AG20443 (cell line): Measurements from ENCODE around the gene FXYD7.
A peak's percentile ranks its signal among the peaks of the same experiment; 100 is the strongest.
"Not testable (repeated sequence)": the region's sequence is repeated elsewhere in the genome, so short reads cannot be mapped to it uniquely, and the experiment has no call there.

Experiments
- DNase-seq: peaks from one replicate; pipeline ENCODE4 v3.0.0; 2012; ENCODE audit warnings: low spot score, mixed read lengths

The FXYD7 gene

GRCh38 chr19:35165200-35166058, 22.4 kb downstream of the FXYD7 start:
- DNase-seq: no peak

GRCh38 chr19:35166100-35167063, 23.3 kb downstream of the FXYD7 start:
- DNase-seq: no peak

- DNase-seq: no peak
Observed at GRCh38 chr19:35167251-35168119, 24.4 kb downstream of the FXYD7 start.

DNA sequence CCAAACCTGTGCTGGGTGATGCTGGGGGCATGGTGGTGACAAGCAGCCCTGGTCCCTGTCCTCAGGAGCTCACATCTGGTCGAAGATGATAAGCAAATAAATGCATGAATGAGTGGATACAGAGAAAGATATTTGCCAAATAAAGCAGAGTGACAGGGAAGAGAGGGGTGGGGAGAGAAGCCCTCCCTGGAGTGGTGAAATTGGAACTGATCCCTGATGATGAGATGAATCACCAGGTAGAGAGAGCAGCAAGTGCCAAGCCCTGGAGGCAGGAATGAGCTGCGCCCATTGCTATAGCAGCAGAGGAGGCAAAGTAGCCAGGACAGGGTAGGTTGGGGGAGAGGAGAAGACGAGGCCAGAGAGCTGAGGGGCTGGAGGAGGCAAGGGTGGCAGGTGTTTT, 25.1 kb downstream of the FXYD7 start:
- peak; percentile 31 for DNase-seq

GRCh38 chr19:35169221-35169995, 26.4 kb downstream of the FXYD7 start:
- no peak for DNase-seq

- DNase-seq: no peak
Observed at GRCh38 chr19:35170359-35171061, 27.5 kb downstream of the FXYD7 start.

GRCh38 chr19:35171730-35172129, 28.7 kb downstream of the FXYD7 start:
- DNase-seq: no peak

GRCh38 chr19:35174226-35174625, 31.2 kb downstream of the FXYD7 start:
- no peak for DNase-seq

GRCh38 chr19:35176181-35176570, 33.1 kb downstream of the FXYD7 start:
- DNase-seq: no peak

DNA sequence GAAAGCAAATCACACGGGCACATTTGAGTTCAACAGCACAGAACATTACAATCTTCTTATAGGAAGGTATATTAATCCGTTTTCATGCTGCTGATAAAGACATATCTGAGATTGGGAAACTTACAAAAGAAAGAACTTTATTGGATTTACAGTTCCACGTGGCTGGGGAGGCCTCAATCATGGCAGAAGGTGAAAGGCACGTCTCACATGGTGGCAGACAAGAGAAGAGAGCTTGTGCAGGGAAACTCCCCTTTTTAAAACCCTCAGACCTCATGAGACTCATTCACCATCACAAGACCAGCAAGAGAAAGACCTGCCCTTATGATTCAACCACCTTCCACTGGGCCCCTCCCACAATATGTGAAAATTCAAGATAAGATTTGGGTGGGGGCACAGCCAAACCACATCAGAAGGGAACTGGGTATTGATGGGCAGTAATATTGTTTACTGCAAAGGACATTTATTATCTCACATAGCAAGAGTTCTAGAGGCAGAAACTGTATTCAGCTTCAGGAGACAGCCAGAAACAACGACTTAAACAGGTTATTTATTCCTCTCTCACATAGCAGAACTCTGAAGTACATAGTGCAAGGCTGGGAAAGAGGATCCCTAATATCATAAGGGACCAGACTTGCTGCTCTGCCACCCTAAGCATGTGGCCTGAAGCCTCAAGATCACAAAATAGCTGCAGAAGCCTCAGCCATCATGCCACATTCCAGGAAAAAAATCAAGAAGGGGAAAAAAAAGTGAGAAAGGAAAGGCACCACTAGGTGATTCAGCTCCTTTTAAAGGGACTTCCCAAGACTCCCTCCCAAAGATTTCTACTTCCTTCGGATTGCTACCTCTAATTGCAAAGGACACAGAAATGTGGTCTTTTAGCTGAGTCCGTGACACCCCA, 34.6 kb downstream of the FXYD7 start:
- DNase-seq: no peak

DNA sequence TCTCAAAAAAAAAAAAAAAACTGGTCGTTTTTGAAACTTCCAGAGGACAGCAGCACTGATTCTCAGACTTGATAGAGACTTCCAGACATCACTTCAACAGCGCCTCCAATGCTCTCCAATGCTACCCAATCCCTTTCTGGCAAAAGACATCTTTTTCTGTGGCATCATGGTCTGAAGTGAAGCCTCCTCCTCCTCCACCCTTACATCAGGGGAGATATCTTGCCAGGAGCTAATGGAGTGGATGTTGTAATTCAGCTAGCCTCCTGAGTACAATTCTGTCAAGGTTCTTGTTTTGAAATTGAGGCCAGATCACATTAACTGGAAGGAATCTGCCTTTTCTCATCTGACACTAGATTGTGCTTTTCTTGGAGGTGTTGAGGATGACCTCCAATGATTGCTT, 35.6 kb downstream of the FXYD7 start:
- no peak for DNase-seq

DNA sequence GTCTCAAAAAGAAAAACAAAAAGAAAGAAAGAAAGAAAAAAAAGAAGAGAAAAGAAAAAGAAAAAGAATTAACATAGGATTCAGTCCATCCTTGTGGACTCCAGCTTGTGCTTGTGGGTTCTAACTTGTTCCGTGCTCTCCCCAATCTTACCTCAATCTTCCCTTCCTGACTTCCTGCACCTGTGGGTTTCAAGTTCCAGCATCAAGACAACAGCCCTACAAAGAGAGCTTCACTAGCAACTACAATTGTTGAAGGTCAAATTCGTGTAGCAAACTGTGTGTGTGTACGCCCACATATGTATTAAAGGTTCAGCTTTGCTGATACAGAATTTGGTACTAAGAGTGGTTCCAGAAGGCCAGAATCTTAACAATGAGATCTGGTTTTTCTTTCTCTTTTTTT, 36.8 kb downstream of the FXYD7 start:
- DNase-seq: no peak

DNA sequence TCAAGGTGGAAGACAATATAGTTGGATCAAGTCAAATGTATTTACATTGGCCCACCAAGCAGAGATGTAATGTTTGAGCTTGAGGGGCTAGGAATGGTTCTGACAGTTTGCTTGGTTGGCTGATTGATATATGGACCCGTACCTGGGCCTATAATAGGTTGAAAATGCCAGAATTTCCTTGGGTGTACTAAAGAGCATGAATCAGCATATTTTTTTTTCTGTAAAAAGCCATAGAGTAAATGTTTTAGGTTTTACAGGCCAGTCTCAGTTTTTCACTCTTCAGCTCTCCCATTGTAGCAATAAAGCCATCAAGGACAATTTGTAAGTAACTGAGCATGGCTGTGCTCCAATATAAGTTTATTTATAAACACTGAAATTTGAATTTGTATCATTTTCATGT, 38.3 kb downstream of the FXYD7 start:
- DNase-seq: no peak

DNA sequence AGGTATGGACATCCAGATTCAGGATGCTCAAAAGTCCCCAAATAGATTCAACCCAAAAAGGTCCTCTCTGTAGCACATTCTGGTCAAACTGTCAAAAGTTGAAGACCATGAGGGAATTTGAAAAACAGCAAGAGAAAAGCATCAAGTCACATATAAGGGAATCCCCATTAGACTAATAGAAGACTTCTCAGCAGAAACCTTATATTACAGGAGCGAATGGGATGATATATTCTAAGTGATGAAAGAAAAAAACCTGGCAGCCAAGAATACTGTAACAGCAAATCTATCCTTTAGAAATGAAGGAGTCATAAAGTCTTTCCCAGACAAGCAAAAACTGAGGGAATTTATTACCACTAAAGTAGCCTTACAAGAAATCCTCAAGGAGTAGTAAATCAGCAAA, 41.2 kb downstream of the FXYD7 start:
- DNase-seq: no peak

- DNase-seq: no peak
Observed at GRCh38 chr19:35184884-35185283, 41.8 kb downstream of the FXYD7 start.

GRCh38 chr19:35194012-35194984, 51.2 kb downstream of the FXYD7 start:
- DNase-seq: no peak

DNA sequence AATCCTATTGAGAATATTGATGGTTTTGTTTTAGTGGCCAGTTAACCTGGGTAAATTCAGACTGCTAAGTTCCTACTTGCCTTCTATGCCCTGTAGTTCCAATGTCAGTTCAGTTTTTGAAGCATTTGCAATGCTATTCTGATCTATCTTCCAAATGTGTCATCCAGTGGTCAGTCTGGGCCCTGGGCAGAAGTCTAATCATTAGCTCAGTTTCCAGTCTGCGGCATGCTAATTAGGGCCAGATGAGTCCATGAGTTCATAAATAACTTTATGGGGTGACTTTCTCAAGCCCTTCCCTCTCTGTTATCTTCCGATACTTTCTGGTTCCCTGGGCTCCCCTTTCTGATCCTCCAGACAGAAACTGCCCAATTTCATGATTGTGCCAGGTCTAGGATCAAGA, 52.8 kb downstream of the FXYD7 start:
- peak; percentile 69 for DNase-seq

DNA sequence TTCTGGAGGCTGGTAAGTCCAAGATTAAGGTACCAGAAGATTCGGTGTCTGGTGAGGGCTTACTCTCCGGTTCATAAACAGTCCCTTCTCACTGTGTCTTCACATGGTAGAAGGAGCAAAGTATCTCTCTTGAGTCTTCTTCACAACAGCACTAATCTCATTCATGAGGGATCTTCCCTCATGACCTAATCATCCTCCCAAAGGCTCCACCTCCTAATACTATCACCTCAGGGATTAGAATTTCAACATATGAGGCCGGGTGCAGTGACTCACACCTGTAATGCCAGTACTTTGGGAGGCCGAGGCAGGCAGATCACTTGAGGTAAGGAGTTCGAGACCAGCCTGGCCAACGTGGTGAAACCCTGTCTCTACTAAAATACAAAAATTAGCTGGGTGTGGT, 53.8 kb downstream of the FXYD7 start:
- not testable (repeated sequence) for DNase-seq
